Natural killer cell (primary cell): Measurements from ENCODE around the gene MED7. TPM values are rescaled to one million over a fixed set of nuclear protein-coding genes. Genes with fewer than 3 reads are reported as not detected.

Experiments
- ATAC-seq, 3 donors: fragments of 150-1000 bp in 2 of 3; fragments of 200-7000 bp in 1 of 3; cut with Tn5 transposase; 1 replicate in 1 of 3; 2 replicates in 2 of 3; pipeline ENCODE4 v1.10.0; 2021; ENCODE audit warnings: mild to moderate bottlenecking in 2 of 3, moderate library complexity in 2 of 3
- DNase-seq, 2 donors: peaks; one replicate each; pipeline versions ENCODE4 v3.0.0 to v3.0.0-alpha.2; 2013 to 2021; ENCODE audit warnings: mixed read lengths in 1 of 2
- H3K27ac ChIP-seq: one replicate; pipeline ENCODE4 v1.5.1; 2013; ENCODE audit warnings: mild to moderate bottlenecking, low read length
- H3K27me3 ChIP-seq: one replicate; pipeline ENCODE4 v1.6.1; 2013; ENCODE audit warnings: low read length; ENCODE audit not compliant: control insufficient read depth, insufficient read depth
- H3K36me3 ChIP-seq: one replicate; pipeline ENCODE4 v1.6.1; 2013; ENCODE audit warnings: low read length; ENCODE audit not compliant: control insufficient read depth, insufficient read depth
- H3K4me1 ChIP-seq: one replicate; pipeline ENCODE4 v1.6.1; 2013; ENCODE audit warnings: low read length; ENCODE audit not compliant: control insufficient read depth, insufficient read depth
- H3K4me3 ChIP-seq: one replicate; pipeline ENCODE4 v1.5.1; 2013; ENCODE audit warnings: low read length
- H3K9me3 ChIP-seq: one replicate; pipeline ENCODE4 v1.6.1; 2013; ENCODE audit warnings: low read length; ENCODE audit not compliant: control insufficient read depth, insufficient read depth
- H3K27ac Mint-ChIP-seq, 2 donors: one replicate each; pipeline ENCODE4 v1.8.0; 2022; ENCODE audit warnings: mild to moderate bottlenecking in 2 of 2, mixed read lengths in 2 of 2, moderate library complexity in 1 of 2
- H3K27me3 Mint-ChIP-seq, 2 donors: one replicate each; pipeline ENCODE4 v1.8.0; 2022; ENCODE audit warnings: low read depth in 2 of 2, mixed read lengths in 2 of 2
- H3K36me3 Mint-ChIP-seq: one replicate; pipeline ENCODE4 v1.8.0; 2022; ENCODE audit warnings: mixed read lengths
- H3K4me1 Mint-ChIP-seq, 2 donors: one replicate each; pipeline ENCODE4 v1.8.0; 2022; ENCODE audit warnings: mixed read lengths in 2 of 2
- H3K4me3 Mint-ChIP-seq: one replicate; pipeline ENCODE4 v1.8.0; 2022; ENCODE audit warnings: mild to moderate bottlenecking, moderate library complexity, mixed read lengths
- H3K9me3 Mint-ChIP-seq, 2 donors: one replicate each; pipeline ENCODE4 v1.8.0; 2022; ENCODE audit warnings: mixed read lengths in 2 of 2
- CTCF ChIP-seq: fragments of 200-600 bp; IDR thresholded peaks from one replicate; pipeline ENCODE4 v1.8.0; 2022; ENCODE audit warnings: antibody characterized with exemption
- WGBS: methylation state at CpG from one replicate; pipeline ENCODE4 v1.1.7; 2013; ENCODE audit warnings: missing lambda C conversion rate; ENCODE audit not compliant: insufficient coverage; 5-methylcytosine and 5-hydroxymethylcytosine counted together
- intact Hi-C: fragments of 100-400 bp; cut with micrococcal nuclease; formaldehyde crosslinking; loops from one replicate; pipeline ENCODE4 v1.14.2; 2022
- total RNA-seq, 4 donors: library from RNA; stranded (reverse); fragments of 120-200 nt in 1 of 4; gene quantifications; one replicate each; pipeline versions ENCODE4 v1.2.3 to v1.2.4, GENCODE V29; 2013 to 2022

MED7 gene
- total RNA-seq, 3 donors from 2014 or later (not counting 1 experiment from before 2014, with no cell fraction given) = 9.6 to 13.3 (median 12.4) TPM

DNA sequence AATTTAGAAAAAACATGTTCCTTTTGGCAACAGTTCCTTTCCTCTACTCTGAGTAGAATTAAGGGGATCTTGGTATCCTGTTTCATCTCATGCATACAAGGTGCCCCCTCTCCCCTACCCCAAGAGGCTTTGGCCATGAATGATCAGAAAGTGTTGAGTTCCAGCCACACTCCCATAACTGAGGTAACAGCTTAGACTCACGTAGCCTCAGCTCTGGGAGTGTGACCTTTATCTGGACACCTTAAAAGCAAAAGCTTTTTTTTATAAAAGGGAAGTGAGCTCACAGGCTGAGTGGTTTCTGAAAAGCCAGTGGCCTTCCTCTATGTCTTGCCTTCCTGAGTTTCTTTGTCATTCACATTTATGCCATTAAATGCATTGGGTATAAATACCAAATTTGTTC lies 32.9 kb downstream of the MED7 start:
- peaks cover 9% of the 10 kb centered on the region for H3K36me3 ChIP-seq
- Mint-ChIP-seq H3K27me3 (no peaks in the 10 kb centered on the region), H3K36me3 (peaks cover under 1% of the 10 kb centered on the region), H3K27ac (peak overlapping the region; percentile 95 to 97), H3K4me1 (peaks cover 50% of the 10 kb centered on the region in 2 donors), H3K9me3 (no peaks in the 10 kb centered on the region), H3K4me3 (peak overlapping the region; percentile 94)
- intact Hi-C loops = loop anchor here (1.0 to 5.0 kb wide), 3 partner anchors 33 to 187 kb away; partner anchors contain the start of gene MED7
- TF ChIP-seq CTCF = no peak
- peak overlapping the region; percentile 73 for H3K27ac ChIP-seq
- H3K9me3 ChIP-seq = no peaks in the 10 kb centered on the region
- WGBS = 0% methylated on average over 1 of the region's 1 CpG
- peak; percentile 35 to 53 for DNase-seq
- H3K4me1 ChIP-seq = peaks cover 44% of the 10 kb centered on the region
- no peaks in the 10 kb centered on the region for H3K27me3 ChIP-seq
- peak overlapping the region; percentile 52 for H3K4me3 ChIP-seq
- peak; percentile 46 to 59 (median 52) for ATAC-seq

GRCh38 chr5:157108976-157109375 lies 33.7 kb downstream of the MED7 start, which contains the start of gene HAVCR2:
HAVCR2 (minus strand) TSS chr5:157109044; CDS start chr5:157108983, 61 bp downstream.
- H3K4me1 Mint-ChIP-seq = peaks cover 58% of the 10 kb centered on the region in 2 donors

DNA sequence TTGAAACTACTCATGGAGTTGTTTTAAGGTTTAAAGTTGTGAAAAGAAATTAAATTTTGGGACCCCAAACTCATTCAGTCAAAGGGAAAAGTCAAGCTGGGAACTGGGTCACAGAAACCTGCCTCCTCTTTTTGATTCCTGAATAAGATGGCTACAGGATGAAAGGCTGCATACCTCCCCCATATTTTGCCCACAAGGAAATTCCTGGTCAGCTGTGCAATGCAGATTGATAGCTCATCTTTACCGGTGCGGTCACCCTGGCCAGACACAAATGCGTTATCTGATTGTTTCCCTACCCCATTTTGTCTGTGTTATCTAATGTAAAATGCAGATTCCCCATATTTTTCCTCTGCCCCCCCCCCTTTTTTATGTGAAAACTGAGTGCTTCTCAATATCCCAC lies 35.2 kb downstream of the MED7 start:
- peak overlapping the region; percentile 94 for H3K4me3 Mint-ChIP-seq
- H3K9me3 Mint-ChIP-seq = no peaks in the 10 kb centered on the region
- 39% methylated on average over 3 of the region's 3 CpGs for WGBS
- intact Hi-C loops = loop anchor here (5.0 kb wide), 1 partner anchor 185 kb away; no protein-coding TSS in a partner anchor
- ATAC-seq (no peak), DNase-seq (no peak)
- Histone ChIP-seq H3K27ac (peak overlapping the region; percentile 73), H3K27me3 (no peaks in the 10 kb centered on the region), H3K4me1 (peaks cover 46% of the 10 kb centered on the region), H3K4me3 (peak overlapping the region; percentile 52), H3K9me3 (no peaks in the 10 kb centered on the region), H3K36me3 (peaks cover 24% of the 10 kb centered on the region)
- H3K4me1 Mint-ChIP-seq = peaks cover 64 to 65% of the 10 kb centered on the region in 2 donors
- H3K27me3 Mint-ChIP-seq = no peaks in the 10 kb centered on the region
- peak overlapping the region; percentile 95 to 97 for H3K27ac Mint-ChIP-seq
- peaks cover 13% of the 10 kb centered on the region for H3K36me3 Mint-ChIP-seq
- no peak for TF ChIP-seq CTCF

More at GRCh38 chr5:157108976-157109375, 33.7 kb downstream of the MED7 start, which contains the start of gene HAVCR2:
- peak within 1 kb of the TSS; percentile 94 for H3K4me3 Mint-ChIP-seq
- no peaks in the 10 kb centered on the region for H3K9me3 Mint-ChIP-seq
- WGBS = 12% methylated on average over 4 of the region's 4 CpGs
- H3K27me3 Mint-ChIP-seq = no peaks in the 10 kb centered on the region
- no peaks in the 10 kb centered on the region for H3K27me3 ChIP-seq
- peak within 1 kb of the TSS; percentile 73 for H3K27ac ChIP-seq
- peaks cover 7% of the 10 kb centered on the region for H3K36me3 Mint-ChIP-seq
- peaks cover 46% of the 10 kb centered on the region for H3K4me1 ChIP-seq
- intact Hi-C loops = loop anchor here (1.0 to 5.0 kb wide), 3 partner anchors 33 to 187 kb away; partner anchors contain the start of gene MED7
- ATAC-seq = peak; percentile 80 to 95 (median 90)
- TF ChIP-seq CTCF = no peak
- no peaks in the 10 kb centered on the region for H3K9me3 ChIP-seq
- peak within 1 kb of the TSS; percentile 52 for H3K4me3 ChIP-seq
- H3K36me3 ChIP-seq = peaks cover 16% of the 10 kb centered on the region
- peak; percentile 62 to 66 for DNase-seq
- H3K27ac Mint-ChIP-seq = peak within 1 kb of the TSS; percentile 95 to 97
